Measurements from ENCODE around the gene ADSS1.

- TF ChIP-seq, protein P1, sequence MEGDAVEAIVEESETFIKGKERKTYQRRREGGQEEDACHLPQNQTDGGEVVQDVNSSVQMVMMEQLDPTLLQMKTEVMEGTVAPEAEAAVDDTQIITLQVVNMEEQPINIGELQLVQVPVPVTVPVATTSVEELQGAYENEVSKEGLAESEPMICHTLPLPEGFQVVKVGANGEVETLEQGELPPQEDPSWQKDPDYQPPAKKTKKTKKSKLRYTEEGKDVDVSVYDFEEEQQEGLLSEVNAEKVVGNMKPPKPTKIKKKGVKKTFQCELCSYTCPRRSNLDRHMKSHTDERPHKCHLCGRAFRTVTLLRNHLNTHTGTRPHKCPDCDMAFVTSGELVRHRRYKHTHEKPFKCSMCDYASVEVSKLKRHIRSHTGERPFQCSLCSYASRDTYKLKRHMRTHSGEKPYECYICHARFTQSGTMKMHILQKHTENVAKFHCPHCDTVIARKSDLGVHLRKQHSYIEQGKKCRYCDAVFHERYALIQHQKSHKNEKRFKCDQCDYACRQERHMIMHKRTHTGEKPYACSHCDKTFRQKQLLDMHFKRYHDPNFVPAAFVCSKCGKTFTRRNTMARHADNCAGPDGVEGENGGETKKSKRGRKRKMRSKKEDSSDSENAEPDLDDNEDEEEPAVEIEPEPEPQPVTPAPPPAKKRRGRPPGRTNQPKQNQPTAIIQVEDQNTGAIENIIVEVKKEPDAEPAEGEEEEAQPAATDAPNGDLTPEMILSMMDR (IDR thresholded peaks at IDR 0.05 in 8 of 11, conservative IDR thresholded peaks at IDR 0.05 in 3 of 11) = no peak
- no peak for TF ChIP-seq POLR2AphosphoS5 (IDR thresholded peaks at IDR 0.05)
These were observed 6.9 kb upstream of the ADSS1 start for GRCh38 chr14:104717137-104717536.
